H1 (cell line): ENCODE measurements around the gene CCDC124. TPM values are rescaled to one million over a fixed set of nuclear protein-coding genes. Genes with fewer than 3 reads are reported as not detected.

Experiments
- CBX5 ChIP-seq: fragments of 300-800, 300-1000 bp; sonication (generic); IDR thresholded peaks from 2 replicates; pipeline ENCODE4 v1.7.1; 2016; ENCODE audit warnings: antibody characterized with exemption, low read length, low read depth
- CHD7 ChIP-seq: fragments of 300-600 bp; sonication (generic); IDR thresholded peaks from 2 replicates; pipeline ENCODE4 v1.7.1; 2012; ENCODE audit warnings: low read length, moderate library complexity, mild to moderate bottlenecking, inconsistent platforms; ENCODE audit not compliant: insufficient replicate concordance
- JUND ChIP-seq: IDR thresholded peaks from 2 replicates; pipeline ENCODE4 v1.6.1; 2011; ENCODE audit warnings: mild to moderate bottlenecking, improper control_type of control experiment, low read length
- RBBP5 ChIP-seq: IDR thresholded peaks from 2 replicates; pipeline ENCODE4 v1.7.1; 2012; ENCODE audit warnings: low read depth, mild to moderate bottlenecking, inconsistent platforms, low read length, moderate library complexity, borderline replicate concordance
- polyA plus RNA-seq, 7 experiments: library from polyadenylated mRNA; depleted of rRNA in 3 of 7; stranded (reverse) in 5 of 7; unstranded in 2 of 7; fragments of >200 nt in 5 of 7; fragments of 200-250 nt in 2 of 7; gene quantifications; 1 replicate in 5 of 7; 2 replicates in 1 of 7; 4 replicates in 1 of 7; pipeline versions ENCODE4 v1.2.1 to v1.2.3, GENCODE V29; 2011 to 2013; ENCODE audit warnings: missing spikeins in 2 of 7, mixed read lengths in 2 of 7
- total RNA-seq: library from RNA; stranded (reverse); fragmentation: NEBNext Ultra II Directional; extraction: Animal tissue kit (Norgen Biotek cat#: 25700); gene quantifications from 2 replicates; pipeline ENCODE4 v1.2.1, GENCODE V29; 2021

CCDC124 gene
- total and polyA plus RNA-seq, 2 of the 8 experiments (the other 6 are each of a cell fraction or from before 2014, with no cell fraction given), result 95.2 to 103 TPM

GRCh38 chr19:17973759-17974158 is 40.9 kb downstream of the CCDC124 start (continued):
- TF ChIP-seq CHD7 (no peak), JUND (no peak), CBX5 (no peak), RBBP5 (no peak)
